Fibroblast of the conjunctiva (primary cell): ENCODE data around the gene LCE1E.

Experiments used
- DNase-seq: peaks from one replicate; pipeline ENCODE4 v3.0.0-alpha.2; 2010; ENCODE audit warnings: low read depth

Gene LCE1E

GRCh38 chr1:152783095-152783494, 3.0 kb upstream of the LCE1E start:
- no peak for DNase-seq

GRCh38 chr1:152795686-152796085, 9.6 kb downstream of the LCE1E start:
- no peak for DNase-seq

DNA sequence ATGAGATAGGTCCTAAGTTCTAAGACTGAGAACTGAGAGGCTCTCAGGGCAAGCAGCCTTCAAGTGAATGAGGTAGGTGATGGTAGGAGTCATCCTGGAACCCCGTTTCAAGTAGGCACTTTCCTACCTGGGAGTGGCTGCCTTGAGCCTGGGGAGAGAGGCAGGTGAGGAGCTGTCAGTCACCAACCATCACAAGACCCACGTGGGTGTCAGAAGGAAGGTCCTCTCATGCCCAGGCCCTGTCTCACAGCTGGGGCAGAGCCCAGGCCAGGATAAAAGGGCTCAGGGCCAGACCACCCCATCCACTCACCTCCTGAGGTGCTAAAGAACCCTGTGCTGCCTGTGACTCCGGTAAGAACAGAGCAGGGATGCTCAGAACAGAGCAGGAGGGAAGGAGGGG, 10.4 kb downstream of the LCE1E start, which contains the start of gene LCE1D:
Gene LCE1D, plus strand, starts transcription at position 301 of the 400 bp plus-strand sequence. CDS start 1,074 bp downstream, outside the sequence.
- no peak for DNase-seq

DNA sequence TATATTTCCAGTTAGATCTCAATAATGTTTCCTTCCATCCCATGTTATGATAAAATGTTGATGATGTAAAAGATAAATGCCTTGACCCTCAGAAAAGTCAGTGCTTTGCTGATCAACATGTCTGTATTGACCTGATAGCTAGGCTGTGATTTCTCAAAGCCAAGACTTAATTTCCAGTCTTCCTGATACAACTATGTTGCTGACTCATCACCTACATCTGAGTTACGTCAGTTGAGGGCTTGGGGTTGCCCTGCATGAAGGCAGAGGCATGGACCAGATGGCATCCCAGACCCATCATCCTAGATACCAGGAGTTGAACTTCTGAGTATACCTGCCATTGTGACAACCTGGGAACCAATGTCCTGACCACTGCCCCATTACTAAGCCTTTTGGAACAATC, 15.3 kb downstream of the LCE1E start:
- no peak for DNase-seq

DNA sequence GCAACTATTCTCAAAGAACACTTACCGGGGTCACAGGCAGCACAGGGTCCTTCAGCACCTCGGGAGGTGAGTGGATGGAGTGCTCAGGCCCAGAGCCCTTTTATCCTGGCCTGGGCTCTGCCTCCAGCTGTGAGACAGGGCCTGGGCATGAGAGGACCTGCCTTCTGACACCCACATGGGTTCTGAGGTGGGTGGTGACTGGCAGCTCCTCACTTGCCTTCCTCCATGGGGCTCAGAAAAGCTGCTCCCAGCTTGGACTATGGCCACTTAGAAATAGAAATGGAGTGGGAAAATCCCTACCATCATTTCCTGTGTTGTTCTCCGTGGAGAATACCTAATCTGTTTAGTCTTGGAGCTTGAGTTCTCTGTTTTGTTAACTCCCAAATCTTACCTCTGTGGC, 20.5 kb downstream of the LCE1E start, which contains the start of gene LCE1C:
Gene LCE1C, minus strand, starts transcription at position 76 of the 400 bp plus-strand sequence. CDS start 1,173 bp downstream, outside the sequence.
- DNase-seq = no peak

GRCh38 chr1:152811050-152811449, 25.0 kb downstream of the LCE1E start:
- DNase-seq = no peak

DNA sequence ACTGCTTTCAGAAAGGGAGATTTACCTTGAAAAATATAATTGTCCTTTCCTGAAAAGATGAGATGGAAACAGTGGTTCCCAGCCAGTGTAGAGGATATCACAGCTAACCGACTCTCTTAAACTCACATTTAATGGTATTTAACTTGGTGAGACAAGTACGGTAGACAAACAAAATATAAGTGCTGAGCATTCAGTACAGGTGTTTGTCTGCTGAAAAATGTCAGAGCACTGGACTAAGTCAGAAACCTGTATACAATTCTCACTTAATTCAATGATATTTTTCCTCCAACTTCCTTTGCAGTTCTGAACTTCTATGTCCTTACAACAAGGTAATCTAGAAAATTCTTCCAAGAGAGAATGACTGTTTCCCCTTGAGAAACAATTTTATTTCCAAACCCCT, 25.6 kb downstream of the LCE1E start, which contains the start of gene LCE1B:
Gene LCE1B, plus strand, starts transcription at position 301 of the 400 bp plus-strand sequence. CDS start 476 bp downstream, outside the sequence.
- DNase-seq = no peak

- DNase-seq = no peak
Measured at GRCh38 chr1:152817309-152817708, 31.3 kb downstream of the LCE1E start.

DNA sequence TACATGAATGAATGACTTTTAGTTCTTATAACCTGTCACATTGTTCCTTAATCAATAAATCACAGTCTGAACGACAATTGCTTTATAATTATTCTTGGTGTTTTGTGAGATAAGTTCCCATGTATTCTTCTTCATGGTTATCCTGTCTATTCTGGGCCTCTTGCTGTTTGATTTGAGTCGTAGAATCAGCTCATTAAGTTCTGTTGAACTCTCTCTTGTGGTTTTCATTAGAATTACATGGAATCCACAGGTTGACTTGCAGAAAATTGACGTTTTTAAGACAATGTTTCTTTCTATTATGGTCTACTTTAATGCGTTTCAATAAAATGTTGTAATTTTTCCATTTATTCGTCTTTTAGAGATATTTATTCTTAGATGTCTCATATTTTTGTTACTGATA, 37.2 kb downstream of the LCE1E start:
- no peak for DNase-seq

DNA sequence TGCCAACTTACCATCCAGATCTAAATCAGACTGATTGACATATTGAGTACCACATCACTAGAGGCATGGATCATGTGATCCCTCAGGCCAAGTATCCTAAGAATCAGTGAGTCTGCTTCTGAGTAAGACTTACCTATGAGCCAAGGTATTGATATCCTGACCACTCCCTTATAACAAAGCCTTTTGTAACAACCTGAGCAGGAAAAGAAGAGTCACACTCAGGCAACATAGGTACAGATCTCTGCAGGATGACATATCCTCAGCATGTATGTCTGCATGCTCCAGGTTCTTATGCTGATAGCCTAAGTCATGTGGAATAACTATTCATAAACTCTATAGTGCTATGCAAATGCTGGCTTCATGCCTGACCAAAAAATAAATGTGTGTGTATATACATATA, 38.9 kb downstream of the LCE1E start:
- DNase-seq = no peak

- no peak for DNase-seq
Measured at GRCh38 chr1:152827173-152827572, 41.1 kb downstream of the LCE1E start, which contains the start of gene LCE1A. Gene LCE1A (plus strand): TSS chr1:152827473. CDS start chr1:152827473, 0 bp downstream.

- no peak for DNase-seq
Measured at GRCh38 chr1:152836870-152837269, 50.8 kb downstream of the LCE1E start.
